HG03064 (cell line): Measurements from ENCODE around the gene KSR2.
"Not testable (repeated sequence)": the region's sequence is repeated elsewhere in the genome, so short reads cannot be mapped to it uniquely, and the experiment has no call there.

Source experiments
- ATAC-seq: cut with Tn5 transposase; IDR thresholded peaks from one replicate; pipeline ENCODE4 v1.9.1; 2021; ENCODE audit warnings: low read depth; ENCODE audit not compliant: unreplicated experiment

KSR2 gene

DNA sequence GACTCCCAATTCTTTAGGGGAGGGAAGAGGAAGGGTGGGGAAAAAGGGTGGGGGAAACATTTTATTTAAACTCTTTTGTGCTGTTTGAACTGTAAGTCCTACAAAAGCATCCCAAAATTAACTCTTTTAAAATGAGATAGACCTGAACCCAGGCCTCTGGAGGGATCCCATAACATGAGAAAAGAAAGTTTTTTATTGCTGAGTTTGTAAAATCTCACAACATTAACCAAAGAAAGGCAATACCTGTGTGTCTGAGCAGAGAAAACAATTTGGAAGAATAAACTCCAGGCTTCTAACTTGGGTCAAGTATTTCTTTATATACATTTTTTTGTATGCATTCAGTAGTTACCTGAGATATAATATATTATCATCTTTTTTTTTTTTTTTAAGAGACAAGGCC, 107.1 kb downstream of the KSR2 start:
- no peak for ATAC-seq

DNA sequence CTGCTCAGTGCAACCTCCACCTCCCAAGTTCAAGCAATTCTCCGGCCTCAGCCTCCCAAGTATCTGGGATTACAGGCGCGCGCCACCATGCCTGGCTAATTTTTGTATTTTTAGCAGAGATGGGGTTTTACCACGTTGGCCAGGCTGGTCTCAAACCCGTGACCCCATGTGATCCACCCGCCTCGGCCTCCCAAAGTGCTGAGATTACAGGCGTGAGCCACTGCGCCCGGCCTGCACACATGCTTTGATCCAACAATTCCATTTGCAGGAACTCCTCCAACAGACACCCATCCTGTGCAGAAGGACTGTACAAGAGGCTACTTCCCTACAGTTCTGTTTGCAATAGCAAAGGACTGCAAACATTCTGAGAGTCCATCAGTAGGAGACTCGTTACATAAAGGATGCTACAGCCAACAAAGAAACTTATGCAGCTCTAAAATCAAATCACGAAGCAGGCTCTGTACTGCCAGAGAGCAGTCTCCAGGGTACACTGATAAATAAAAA, 108.0 kb downstream of the KSR2 start:
- not testable (repeated sequence) for ATAC-seq

DNA sequence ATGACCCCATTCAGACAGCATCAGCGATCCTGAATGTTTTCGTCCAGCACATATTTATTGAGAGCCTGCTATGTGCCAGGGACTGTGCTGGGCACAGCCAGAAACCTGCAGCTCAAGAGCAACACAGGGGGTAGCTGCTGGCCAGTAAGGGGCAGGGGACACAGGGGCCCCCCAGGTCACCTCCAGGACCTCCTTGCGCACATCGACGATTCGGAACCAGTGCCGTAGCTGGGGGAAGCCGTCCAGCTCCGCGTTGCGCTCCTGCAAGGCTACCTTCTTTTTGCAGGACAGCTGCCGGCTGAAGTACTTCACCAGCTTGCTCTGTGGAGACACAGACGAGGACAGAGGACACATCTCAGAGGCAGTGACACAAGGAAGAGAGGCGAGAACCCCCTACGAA, 108.7 kb downstream of the KSR2 start:
- no peak for ATAC-seq

GRCh38 chr12:117857632-117858612, 110.9 kb downstream of the KSR2 start:
- ATAC-seq = no peak

GRCh38 chr12:117857139-117857538, 111.7 kb downstream of the KSR2 start:
- ATAC-seq = not testable (repeated sequence)

- no peak for ATAC-seq
Observed at GRCh38 chr12:117855165-117855564, 113.6 kb downstream of the KSR2 start.

GRCh38 chr12:117854339-117855012, 114.3 kb downstream of the KSR2 start:
- no peak for ATAC-seq

GRCh38 chr12:117853600-117853999, 115.2 kb downstream of the KSR2 start:
- no peak for ATAC-seq

GRCh38 chr12:117850048-117850447, 118.7 kb downstream of the KSR2 start:
- ATAC-seq = no peak

GRCh38 chr12:117847371-117847770, 121.4 kb downstream of the KSR2 start:
- no peak for ATAC-seq

DNA sequence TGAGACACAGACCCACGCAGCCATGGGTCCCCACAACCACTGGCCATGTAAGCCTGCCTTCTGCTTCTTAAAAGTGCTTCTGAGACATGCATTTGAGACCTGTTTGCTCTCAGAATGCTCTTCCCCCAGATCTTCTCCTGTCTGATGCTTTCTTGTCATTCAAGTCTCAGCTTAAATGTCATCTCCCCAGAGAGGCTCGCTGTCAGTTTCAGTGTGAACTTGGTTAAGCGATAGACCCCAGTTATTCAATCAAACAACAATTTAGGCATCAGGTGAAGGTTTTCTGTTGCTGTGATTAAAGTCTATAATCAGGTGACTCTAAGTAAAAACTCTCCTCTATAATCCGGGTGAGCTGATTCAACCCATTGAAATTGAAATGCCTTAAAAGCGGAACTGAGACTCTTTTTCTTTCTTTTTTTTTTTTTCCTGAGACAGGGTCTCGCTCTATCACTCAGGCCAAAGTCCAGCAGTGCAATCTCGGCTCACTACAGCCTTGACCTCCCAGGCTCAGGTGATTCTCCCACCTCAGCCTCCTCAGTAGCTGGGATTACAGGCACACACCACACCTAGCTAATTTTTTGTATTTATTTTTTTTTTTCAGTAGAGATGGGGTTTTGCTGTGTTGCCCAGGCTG, 123.4 kb downstream of the KSR2 start:
- ATAC-seq = no peak

DNA sequence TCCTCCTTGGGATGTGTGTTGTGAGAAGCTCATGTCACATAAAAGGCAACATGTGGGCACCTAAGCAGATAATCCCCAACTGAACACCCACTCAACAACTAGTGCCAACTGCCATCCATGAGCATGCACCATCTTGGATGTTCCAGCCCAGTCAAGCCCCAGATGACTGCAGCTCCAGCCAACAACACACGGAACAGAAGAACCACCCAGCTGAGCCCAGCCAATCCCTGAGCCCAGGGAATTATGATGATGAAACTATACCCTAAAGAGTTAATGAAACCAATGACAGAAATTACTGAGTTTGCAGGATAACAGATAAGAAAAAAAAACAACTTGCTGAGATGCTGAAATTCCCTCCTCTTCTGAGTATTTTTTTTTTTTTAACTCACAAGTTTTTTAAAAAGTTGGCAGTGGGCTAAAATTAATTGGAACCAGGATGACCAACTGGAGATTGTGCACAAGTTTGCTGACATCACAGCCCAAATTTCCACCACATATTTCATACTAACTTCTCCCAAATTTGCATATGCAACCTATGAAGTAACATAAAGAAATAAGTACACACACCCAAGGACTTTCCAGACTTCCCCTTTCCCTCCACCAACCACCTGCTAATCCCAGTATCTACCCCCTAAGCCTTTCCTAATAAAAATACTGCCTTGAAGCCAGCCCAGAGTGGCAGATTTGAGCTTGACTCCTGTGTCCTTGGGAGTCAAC, 124.5 kb downstream of the KSR2 start:
- ATAC-seq = no peak

GRCh38 chr12:117842630-117843029, 126.2 kb downstream of the KSR2 start:
- no peak for ATAC-seq

DNA sequence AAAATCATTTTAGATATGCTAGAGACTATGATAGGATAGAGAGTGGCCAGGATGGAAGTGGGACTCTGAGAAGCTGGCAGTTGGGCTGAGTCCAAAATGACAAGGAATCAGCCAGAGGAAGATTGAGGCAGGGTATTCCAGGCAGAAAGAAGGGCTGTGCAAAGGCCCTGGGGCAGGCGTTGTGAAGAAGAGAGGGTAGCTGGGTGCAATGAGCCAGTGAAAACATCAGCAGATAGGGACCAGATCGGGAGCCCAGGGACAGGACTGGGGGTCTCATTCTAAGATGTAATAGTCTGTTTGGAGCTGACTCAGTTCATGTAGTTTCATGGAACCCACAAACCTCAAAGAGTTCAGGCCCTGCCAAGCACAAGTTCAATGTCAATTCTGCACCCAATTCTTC, 126.6 kb downstream of the KSR2 start:
- no peak for ATAC-seq

DNA sequence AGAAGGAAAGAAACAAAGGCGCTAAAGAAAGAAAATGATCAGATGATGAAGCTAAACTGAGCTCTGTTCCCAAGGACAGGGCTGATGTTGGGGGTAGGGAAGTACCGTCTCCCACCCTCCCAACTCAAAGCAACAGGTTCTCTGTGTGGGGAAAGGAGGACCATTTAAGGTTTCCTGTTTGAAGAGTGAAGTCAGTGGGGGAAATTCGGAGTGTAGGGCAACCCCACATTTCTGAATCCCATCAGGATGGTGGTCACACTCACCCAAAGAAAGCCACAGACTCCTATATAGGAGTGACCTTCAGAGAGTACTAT, 131.1 kb downstream of the KSR2 start:
- ATAC-seq = no peak

DNA sequence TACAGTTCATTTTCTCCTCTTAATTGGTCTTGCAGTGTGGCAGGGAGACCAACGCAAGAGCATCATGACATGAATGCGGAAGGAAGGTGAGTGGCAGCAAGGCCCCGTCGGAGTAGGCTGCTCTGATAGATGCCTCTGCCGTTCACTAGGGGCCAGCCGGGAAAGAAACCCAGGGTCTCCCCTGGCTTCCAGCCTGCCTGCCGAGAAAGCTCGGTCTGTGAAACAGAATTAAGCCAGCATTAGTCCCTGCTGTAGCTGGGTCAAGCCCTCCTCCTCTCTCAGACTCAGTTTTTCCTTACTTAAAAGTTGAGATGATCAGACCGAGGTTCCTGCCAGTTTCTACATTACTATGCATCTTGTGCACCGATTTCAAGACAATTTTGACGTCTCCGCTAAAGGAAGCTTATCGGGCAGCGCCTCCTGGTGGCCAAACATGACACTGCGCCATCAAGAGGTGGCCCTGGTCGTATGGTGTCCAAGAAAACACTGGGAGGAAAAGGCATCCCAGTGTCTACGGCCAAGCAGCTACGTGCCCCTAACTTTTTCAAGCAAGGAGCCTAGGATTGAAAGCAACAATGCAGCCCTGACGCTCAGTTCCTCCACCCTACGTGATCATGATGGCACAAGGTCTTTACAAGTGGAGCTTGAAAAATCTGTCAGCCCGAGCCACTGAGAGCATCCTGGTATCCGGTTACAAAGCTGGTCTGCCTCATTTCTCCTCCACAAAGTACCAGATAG, 131.6 kb downstream of the KSR2 start:
- no peak for ATAC-seq

DNA sequence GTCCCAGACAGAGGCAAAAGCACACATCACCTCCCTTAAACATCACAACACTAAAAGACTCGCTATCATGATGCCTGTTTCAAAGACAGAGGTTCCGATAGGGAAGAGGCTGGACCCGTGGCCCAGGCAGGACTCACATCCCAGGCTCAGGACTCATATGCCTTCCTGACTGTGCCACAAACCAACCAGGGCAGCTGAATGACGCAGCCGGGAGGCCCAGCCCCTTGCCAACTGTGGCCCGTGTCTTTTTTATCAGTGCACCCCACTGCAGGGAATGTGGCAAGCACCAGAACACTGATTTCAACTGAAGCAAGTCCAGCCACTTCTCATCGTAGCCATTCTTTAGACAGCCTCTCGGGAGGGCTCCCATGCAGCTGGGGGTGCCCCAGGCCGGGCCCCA, 132.3 kb downstream of the KSR2 start:
- ATAC-seq = no peak

DNA sequence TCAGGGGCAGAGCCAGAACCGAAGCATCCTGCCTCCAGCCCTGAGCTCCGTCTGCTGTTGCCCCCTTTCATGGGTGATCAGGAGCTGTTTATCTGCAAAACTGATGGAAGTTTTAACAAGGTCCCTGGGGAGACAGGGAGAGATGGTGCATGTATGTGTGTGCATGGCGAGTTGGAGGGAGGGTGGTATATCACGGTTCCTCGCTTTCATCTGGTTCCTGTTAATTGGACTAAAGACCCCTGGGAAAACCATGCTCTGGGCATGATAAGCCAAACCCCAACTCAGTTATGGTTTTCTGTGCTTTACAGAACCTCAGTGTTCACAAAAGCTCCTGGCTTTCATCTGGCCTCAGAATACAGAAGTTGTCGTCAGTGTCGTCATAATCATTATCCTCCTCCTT, 133.6 kb downstream of the KSR2 start:
- no peak for ATAC-seq

DNA sequence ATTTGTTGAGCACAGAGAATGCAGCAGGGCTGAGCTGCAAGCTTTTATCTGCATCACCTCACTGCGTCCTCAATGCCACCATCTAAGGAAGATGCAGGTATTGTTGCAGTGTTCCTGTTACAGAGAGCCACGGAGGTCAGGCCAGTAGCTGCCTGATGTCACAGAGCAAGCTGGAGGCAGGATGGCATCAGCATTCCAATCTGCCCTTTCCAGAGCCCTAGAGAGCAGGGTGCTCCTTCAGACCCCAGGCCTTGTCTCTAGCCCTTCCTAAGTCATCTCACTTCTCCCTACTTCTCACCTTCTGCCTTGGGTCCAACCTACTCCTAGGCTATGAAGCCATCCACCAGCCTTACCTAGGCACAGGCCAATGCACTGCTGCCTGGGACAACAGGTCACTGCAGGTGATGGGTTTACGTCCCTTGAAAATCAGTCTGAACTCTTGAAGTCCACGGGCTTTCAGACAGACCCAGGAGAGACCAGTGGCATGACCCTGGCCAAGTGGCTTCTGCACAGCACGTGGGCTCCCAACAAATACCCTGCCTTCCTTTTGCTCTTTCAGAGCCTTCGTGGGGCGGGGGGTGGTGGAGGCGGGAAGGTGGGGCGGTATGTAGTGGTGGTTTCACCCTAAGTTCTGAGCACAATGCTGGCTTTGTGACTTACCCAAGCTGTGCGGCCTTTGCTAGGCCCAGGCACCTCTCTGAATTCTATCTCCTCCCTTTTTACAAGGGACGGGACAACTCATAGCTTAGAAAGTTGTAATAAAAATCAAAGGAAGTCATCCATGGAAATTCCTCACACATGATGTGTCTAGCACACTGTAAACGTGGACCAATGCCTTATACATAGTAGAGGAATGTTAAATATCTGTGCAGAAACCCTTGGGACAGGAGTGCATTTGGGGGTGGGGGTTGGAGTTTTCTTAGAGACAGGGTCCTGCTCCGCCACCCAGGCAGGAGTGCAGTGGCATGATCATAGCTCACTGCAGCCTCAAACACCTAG, 136.0 kb downstream of the KSR2 start:
- no peak for ATAC-seq
